Left ventricle myocardium inferior (tissue), 1 donor: Measurements from ENCODE around the gene ONECUT3. TPM values are rescaled to one million over a fixed set of nuclear protein-coding genes. Genes with fewer than 3 reads are reported as not detected.

Experiments
- DNase-seq: peaks from one replicate; pipeline ENCODE4 v3.0.0-alpha.2; 2020
- H3K27ac ChIP-seq: fragments of 200-600 bp; replicated peaks from 2 replicates; pipeline ENCODE4 v1.8.0; 2021
- H3K27me3 ChIP-seq: fragments of 200-600 bp; 2 replicates; pipeline ENCODE4 v1.8.0; 2021; ENCODE audit warnings: low read depth
- H3K36me3 ChIP-seq: fragments of 200-600 bp; 2 replicates; pipeline ENCODE4 v1.8.0; 2021
- H3K4me1 ChIP-seq: fragments of 200-600 bp; 2 replicates; pipeline ENCODE4 v1.8.0; 2021
- H3K4me3 ChIP-seq: fragments of 200-600 bp; 2 replicates; pipeline ENCODE4 v1.8.0; 2021; ENCODE audit warnings: mild to moderate bottlenecking, moderate library complexity
- H3K9me3 ChIP-seq: fragments of 200-600 bp; replicated peaks from 2 replicates; pipeline ENCODE4 v1.8.0; 2021
- CTCF ChIP-seq: fragments of 200-600 bp; IDR thresholded peaks from 2 replicates; pipeline ENCODE4 v1.8.0; 2021; ENCODE audit warnings: antibody characterized with exemption, mild to moderate bottlenecking, borderline replicate concordance
- intact Hi-C: fragments of 100-400 bp; cut with micrococcal nuclease; formaldehyde crosslinking; loops from one replicate; pipeline ENCODE4 v1.11.0; 2022
- total RNA-seq: library from RNA; stranded (reverse); fragmentation: NEBNext Ultra II Directional; extraction: Animal tissue kit (Norgen Biotek cat#: 25700); gene quantifications from one replicate; pipeline ENCODE4 v1.2.1, GENCODE V29; 2021
- donor health status: DM: no; HTN: yes; CAD: no; lungs with severe emphysema.

Gene ONECUT3
- total RNA-seq, 1 donor from 2014 or later: not detected

GRCh38 chr19:1775951-1776605, 22.8 kb downstream of the ONECUT3 start:
- peaks cover 15% of the 10 kb centered on the region for H3K9me3 ChIP-seq
- no peak overlapping the region for H3K4me3 ChIP-seq
- peaks cover 11% of the 10 kb centered on the region for H3K4me1 ChIP-seq
- no peak for TF ChIP-seq CTCF
- DNase-seq: no peak
- no peaks in the 10 kb centered on the region for H3K36me3 ChIP-seq
- intact Hi-C loops: no loop called here
- peaks cover 97% of the 10 kb centered on the region for H3K27me3 ChIP-seq
- no peak overlapping the region for H3K27ac ChIP-seq

- TF ChIP-seq CTCF: no peak
- DNase-seq: no peak
- H3K4me1 ChIP-seq: peaks cover 11% of the 10 kb centered on the region
- no peaks in the 10 kb centered on the region for H3K36me3 ChIP-seq
- peaks cover 97% of the 10 kb centered on the region for H3K27me3 ChIP-seq
- intact Hi-C loops: no loop called here
- H3K27ac ChIP-seq: no peak overlapping the region
- no peak overlapping the region for H3K4me3 ChIP-seq
- peaks cover 15% of the 10 kb centered on the region for H3K9me3 ChIP-seq
Observed at GRCh38 chr19:1776606-1777147, 23.4 kb downstream of the ONECUT3 start.

- no peak for DNase-seq
- intact Hi-C loops: no loop called here
Observed at GRCh38 chr19:1777149-1777548, 23.8 kb downstream of the ONECUT3 start.

GRCh38 chr19:1779574-1779973, 26.3 kb downstream of the ONECUT3 start:
- Histone ChIP-seq H3K4me1 (peaks cover 11% of the 10 kb centered on the region), H3K27ac (no peak overlapping the region), H3K27me3 (peaks cover 98% of the 10 kb centered on the region), H3K4me3 (no peak overlapping the region), H3K36me3 (no peaks in the 10 kb centered on the region), H3K9me3 (peaks cover 23% of the 10 kb centered on the region)
- intact Hi-C loops: no loop called here
- TF ChIP-seq CTCF: no peak
- no peak for DNase-seq

More at GRCh38 chr19:1777149-1777548, 23.8 kb downstream of the ONECUT3 start:
- Histone ChIP-seq H3K4me3 (no peak overlapping the region), H3K4me1 (peaks cover 11% of the 10 kb centered on the region), H3K27me3 (peaks cover 97% of the 10 kb centered on the region), H3K9me3 (peaks cover 15% of the 10 kb centered on the region), H3K27ac (no peak overlapping the region), H3K36me3 (no peaks in the 10 kb centered on the region)
- TF ChIP-seq CTCF: no peak

GRCh38 chr19:1780272-1780958, 27.1 kb downstream of the ONECUT3 start:
- intact Hi-C loops: no loop called here
- TF ChIP-seq CTCF: no peak
- DNase-seq: no peak
- H3K4me1 ChIP-seq: peaks cover 11% of the 10 kb centered on the region
- H3K4me3 ChIP-seq: no peak overlapping the region
- H3K9me3 ChIP-seq: peaks cover 23% of the 10 kb centered on the region
- H3K27me3 ChIP-seq: peaks cover 98% of the 10 kb centered on the region
- no peak overlapping the region for H3K27ac ChIP-seq
- no peaks in the 10 kb centered on the region for H3K36me3 ChIP-seq
